ENCODE results near the gene GOT2. TPM values are rescaled to one million over a fixed set of nuclear protein-coding genes. Genes with fewer than 3 reads are reported as not detected.

GOT2 gene
- total and polyA plus RNA-seq, 2 experiments from 2014 or later, result 83.8 to 103 TPM

GRCh38 chr16:58753711-58754134, 19.6 kb upstream of the GOT2 start:
- no peak for TF ChIP-seq EZH2 (IDR thresholded peaks at IDR 0.05; ENCODE audit: borderline replicate concordance)
- TF ChIP-seq, protein P1, sequence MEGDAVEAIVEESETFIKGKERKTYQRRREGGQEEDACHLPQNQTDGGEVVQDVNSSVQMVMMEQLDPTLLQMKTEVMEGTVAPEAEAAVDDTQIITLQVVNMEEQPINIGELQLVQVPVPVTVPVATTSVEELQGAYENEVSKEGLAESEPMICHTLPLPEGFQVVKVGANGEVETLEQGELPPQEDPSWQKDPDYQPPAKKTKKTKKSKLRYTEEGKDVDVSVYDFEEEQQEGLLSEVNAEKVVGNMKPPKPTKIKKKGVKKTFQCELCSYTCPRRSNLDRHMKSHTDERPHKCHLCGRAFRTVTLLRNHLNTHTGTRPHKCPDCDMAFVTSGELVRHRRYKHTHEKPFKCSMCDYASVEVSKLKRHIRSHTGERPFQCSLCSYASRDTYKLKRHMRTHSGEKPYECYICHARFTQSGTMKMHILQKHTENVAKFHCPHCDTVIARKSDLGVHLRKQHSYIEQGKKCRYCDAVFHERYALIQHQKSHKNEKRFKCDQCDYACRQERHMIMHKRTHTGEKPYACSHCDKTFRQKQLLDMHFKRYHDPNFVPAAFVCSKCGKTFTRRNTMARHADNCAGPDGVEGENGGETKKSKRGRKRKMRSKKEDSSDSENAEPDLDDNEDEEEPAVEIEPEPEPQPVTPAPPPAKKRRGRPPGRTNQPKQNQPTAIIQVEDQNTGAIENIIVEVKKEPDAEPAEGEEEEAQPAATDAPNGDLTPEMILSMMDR (IDR thresholded peaks at IDR 0.05; ENCODE audit: poor library complexity), result no peak
- TF ChIP-seq EZH2phosphoT487 (IDR thresholded peaks at IDR 0.05; ENCODE audit: low read depth, severe bottlenecking, unreplicated experiment), result no peak
- Histone ChIP-seq H3K9me3 (ENCODE audit: low read depth) (no peaks in the 10 kb centered on the region), H4K20me1 (ENCODE audit: insufficient read depth, poor library complexity, severe bottlenecking) (no peaks in the 10 kb centered on the region), H3K27me3 (no peaks in the 10 kb centered on the region), H3K36me3 (replicated peaks; ENCODE audit: insufficient read depth, low read depth) (no peaks in the 10 kb centered on the region), H3K4me2 (no peak overlapping the region), H3K4me1 (ENCODE audit: insufficient read depth) (no peaks in the 10 kb centered on the region), H3K27ac (no peak overlapping the region), H3K79me2 (no peaks in the 10 kb centered on the region), H2AFZ (no peak overlapping the region), H3K4me3 (no peak overlapping the region), H3K9me2 (replicated peaks; ENCODE audit: insufficient read depth) (no peaks in the 10 kb centered on the region)
- no peak for DNase-seq (ENCODE audit: low spot score)
- 43% methylated on average over 9 of the region's 9 CpGs for WGBS (ENCODE audit: low lambda C conversion rate, missing lambda C conversion rate)

- H3K4me1 ChIP-seq (ENCODE audit: insufficient read depth), result no peaks in the 10 kb centered on the region
- H3K36me3 ChIP-seq (replicated peaks; ENCODE audit: insufficient read depth, low read depth), result no peaks in the 10 kb centered on the region
- H4K20me1 ChIP-seq (ENCODE audit: insufficient read depth, poor library complexity, severe bottlenecking), result no peaks in the 10 kb centered on the region
- no peaks in the 10 kb centered on the region for H3K9me2 ChIP-seq (replicated peaks; ENCODE audit: insufficient read depth)
- H3K79me2 ChIP-seq, result no peaks in the 10 kb centered on the region
- TF ChIP-seq EZH2phosphoT487 (IDR thresholded peaks at IDR 0.05; ENCODE audit: low read depth, severe bottlenecking, unreplicated experiment) (no peak), EZH2 (IDR thresholded peaks at IDR 0.05; ENCODE audit: borderline replicate concordance) (no peak)
- TF ChIP-seq, protein P1 (IDR thresholded peaks at IDR 0.05; ENCODE audit: poor library complexity), result no peak
- no peak for DNase-seq (ENCODE audit: low spot score)
- H3K4me3 ChIP-seq, result no peak overlapping the region
- H3K27me3 ChIP-seq, result no peaks in the 10 kb centered on the region
- H3K27ac ChIP-seq, result no peak overlapping the region
- H3K4me2 ChIP-seq, result no peak overlapping the region
- H2AFZ ChIP-seq, result no peak overlapping the region
- no peaks in the 10 kb centered on the region for H3K9me3 ChIP-seq (ENCODE audit: low read depth)
- WGBS (ENCODE audit: low lambda C conversion rate, missing lambda C conversion rate), result 86% methylated on average over 7 of the region's 7 CpGs
Observed at GRCh38 chr16:58744497-58744896, 10.4 kb upstream of the GOT2 start.

GRCh38 chr16:58741976-58742375, 7.9 kb upstream of the GOT2 start:
- Histone ChIP-seq H3K9me3 (ENCODE audit: low read depth) (no peaks in the 10 kb centered on the region), H3K4me2 (no peak overlapping the region), H3K4me3 (no peak overlapping the region), H4K20me1 (ENCODE audit: insufficient read depth, poor library complexity, severe bottlenecking) (no peaks in the 10 kb centered on the region), H3K4me1 (ENCODE audit: insufficient read depth) (no peaks in the 10 kb centered on the region), H2AFZ (no peak overlapping the region), H3K36me3 (replicated peaks; ENCODE audit: insufficient read depth, low read depth) (no peaks in the 10 kb centered on the region), H3K27ac (no peak overlapping the region), H3K27me3 (no peaks in the 10 kb centered on the region), H3K79me2 (no peaks in the 10 kb centered on the region), H3K9me2 (replicated peaks; ENCODE audit: insufficient read depth) (no peaks in the 10 kb centered on the region)
- no peak for TF ChIP-seq EZH2 (IDR thresholded peaks at IDR 0.05; ENCODE audit: borderline replicate concordance)
- TF ChIP-seq, protein P1 (IDR thresholded peaks at IDR 0.05; ENCODE audit: poor library complexity), result no peak
- TF ChIP-seq EZH2phosphoT487 (IDR thresholded peaks at IDR 0.05; ENCODE audit: low read depth, severe bottlenecking, unreplicated experiment), result no peak
- DNase-seq (ENCODE audit: low spot score), result no peak

GRCh38 chr16:58741166-58741565, 7.0 kb upstream of the GOT2 start:
- Histone ChIP-seq H3K9me3 (ENCODE audit: low read depth) (no peaks in the 10 kb centered on the region), H4K20me1 (ENCODE audit: insufficient read depth, poor library complexity, severe bottlenecking) (no peaks in the 10 kb centered on the region), H3K4me2 (no peak overlapping the region), H3K9me2 (replicated peaks; ENCODE audit: insufficient read depth) (no peaks in the 10 kb centered on the region), H3K27ac (no peak overlapping the region), H3K4me1 (ENCODE audit: insufficient read depth) (no peaks in the 10 kb centered on the region), H3K36me3 (replicated peaks; ENCODE audit: insufficient read depth, low read depth) (no peaks in the 10 kb centered on the region), H3K27me3 (no peaks in the 10 kb centered on the region), H3K4me3 (no peak overlapping the region), H2AFZ (no peak overlapping the region), H3K79me2 (no peaks in the 10 kb centered on the region)
- 84% methylated on average over 3 of the region's 3 CpGs for WGBS (ENCODE audit: low lambda C conversion rate, missing lambda C conversion rate)
- TF ChIP-seq EZH2phosphoT487 (IDR thresholded peaks at IDR 0.05; ENCODE audit: low read depth, severe bottlenecking, unreplicated experiment) (no peak), EZH2 (IDR thresholded peaks at IDR 0.05; ENCODE audit: borderline replicate concordance) (no peak)
- TF ChIP-seq, protein P1 (IDR thresholded peaks at IDR 0.05; ENCODE audit: poor library complexity), result no peak
- no peak for DNase-seq (ENCODE audit: low spot score)
